Breast epithelium (tissue), 3 donors: ENCODE results near the gene PIWIL1.

ENCODE experiments used
- POLR2A ChIP-seq: fragments of 450-650 bp; IDR thresholded peaks from one replicate; pipeline ENCODE4 v1.6.1; 2016; ENCODE audit warnings: antibody characterized with exemption, mild to moderate bottlenecking, moderate library complexity
- TF ChIP-seq, protein P1 (sequence below), 3 donors: fragments of 450-650 bp; IDR thresholded peaks; one replicate each; pipeline ENCODE4 v1.5.1; 2016 to 2017; ENCODE audit warnings: antibody characterized with exemption in 3 of 3, mild to moderate bottlenecking in 3 of 3, moderate library complexity in 3 of 3

DNA sequence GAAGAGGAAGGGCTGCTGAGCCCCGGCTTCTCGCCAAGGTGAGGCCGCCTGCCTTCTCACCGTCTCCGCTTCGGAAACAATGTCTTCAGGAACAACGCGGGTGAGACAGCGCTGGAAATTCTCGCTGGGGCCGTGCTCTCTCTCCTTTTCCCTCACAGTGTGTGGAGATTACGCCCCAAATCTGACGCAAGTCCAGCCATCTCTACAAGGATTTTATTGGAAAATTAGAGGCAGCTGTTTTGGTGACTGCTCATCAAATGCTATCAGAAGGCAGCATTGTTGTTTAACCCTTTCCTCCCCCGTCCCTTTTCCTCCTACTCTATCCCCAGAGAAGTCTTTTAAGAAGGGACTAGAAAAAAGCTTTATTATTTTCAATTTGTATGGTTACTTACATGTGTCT, 53.5 kb downstream of the PIWIL1 start:
- no peak for TF ChIP-seq POLR2A
- TF ChIP-seq, protein P1, sequence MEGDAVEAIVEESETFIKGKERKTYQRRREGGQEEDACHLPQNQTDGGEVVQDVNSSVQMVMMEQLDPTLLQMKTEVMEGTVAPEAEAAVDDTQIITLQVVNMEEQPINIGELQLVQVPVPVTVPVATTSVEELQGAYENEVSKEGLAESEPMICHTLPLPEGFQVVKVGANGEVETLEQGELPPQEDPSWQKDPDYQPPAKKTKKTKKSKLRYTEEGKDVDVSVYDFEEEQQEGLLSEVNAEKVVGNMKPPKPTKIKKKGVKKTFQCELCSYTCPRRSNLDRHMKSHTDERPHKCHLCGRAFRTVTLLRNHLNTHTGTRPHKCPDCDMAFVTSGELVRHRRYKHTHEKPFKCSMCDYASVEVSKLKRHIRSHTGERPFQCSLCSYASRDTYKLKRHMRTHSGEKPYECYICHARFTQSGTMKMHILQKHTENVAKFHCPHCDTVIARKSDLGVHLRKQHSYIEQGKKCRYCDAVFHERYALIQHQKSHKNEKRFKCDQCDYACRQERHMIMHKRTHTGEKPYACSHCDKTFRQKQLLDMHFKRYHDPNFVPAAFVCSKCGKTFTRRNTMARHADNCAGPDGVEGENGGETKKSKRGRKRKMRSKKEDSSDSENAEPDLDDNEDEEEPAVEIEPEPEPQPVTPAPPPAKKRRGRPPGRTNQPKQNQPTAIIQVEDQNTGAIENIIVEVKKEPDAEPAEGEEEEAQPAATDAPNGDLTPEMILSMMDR (IDR thresholded peaks at IDR 0.05) = no peak
